K562 (cell line): ENCODE measurements around the gene PPP1R9A. TPM values are rescaled to one million over a fixed set of nuclear protein-coding genes. Genes with fewer than 3 reads are reported as not detected.

ENCODE experiments used
- ATAC-seq: fragments of 200-7000 bp; cut with Tn5 transposase; 3 replicates; pipeline ENCODE4 v1.9.1; 2020; ENCODE audit warnings: moderate library complexity
- BruUV-seq: library from RNA; stranded (reverse); fragments of 400-500 nt; replicated peaks from 2 replicates; lab custom pipeline; 2021; lab: Mats Ljungman, UMichigan
- CTCF ChIA-PET: fragments of 300-600 bp; formaldehyde crosslinking; extraction: SDS; loops from one replicate; lab custom pipeline; 2021; ENCODE audit warnings: low intra/inter-chr PET ratio; lab: Yijun Ruan, JAX
- POLR2A ChIA-PET: fragments of 300-600, 350-650 bp; sonication (Branson Sonifier 250); formaldehyde crosslinking; extraction: SDS; loops from one replicate; lab custom pipeline; 2021; ENCODE audit warnings: antibody characterized with exemption, inconsistent platforms; lab: Yijun Ruan, JAX
- DNase-seq, 4 experiments: peaks; one replicate each; pipeline versions ENCODE4 v3.0.0 to v3.0.0-alpha.2; 2011 to 2018; ENCODE audit warnings: low spot score in 3 of 4, mixed read lengths in 3 of 4; ENCODE audit errors: extremely low read depth in 1 of 4
- FAIRE-seq: peaks from 2 replicates; lab custom pipeline; 2011; peaks lifted over from hg19 to GRCh38; lab: Jason Lieb, UNC
- H2AFZ ChIP-seq: 2 replicates; pipeline ENCODE4 v1.6.0; 2011; ENCODE audit warnings: low read depth, low read length, control low read depth, inconsistent platforms
- H3K27ac ChIP-seq: fragments of 200-600 bp; 3 replicates; pipeline ENCODE4 v1.8.0; 2011; ENCODE audit warnings: low read depth, mild to moderate bottlenecking, control low read depth, inconsistent platforms, low read length, moderate library complexity, mixed read lengths; ENCODE audit errors: extremely low read depth
- H3K27me3 ChIP-seq, 2 experiments: fragments of 300-600 bp in 1 of 2; 2 replicates in 1 of 2; 3 replicates in 1 of 2; pipeline versions ENCODE4 v1.6.0 to v1.8.0; 2011; ENCODE audit warnings: inconsistent platforms in 2 of 2, low read length in 2 of 2, mild to moderate bottlenecking in 1 of 2, mixed read lengths in 1 of 2, moderate library complexity in 1 of 2; ENCODE audit not compliant: control insufficient read depth in 2 of 2, insufficient read depth in 2 of 2
- H3K36me3 ChIP-seq: fragments of 300-600 bp; 3 replicates; pipeline ENCODE4 v1.8.0; 2011; ENCODE audit warnings: mild to moderate bottlenecking, low read length, inconsistent platforms; ENCODE audit not compliant: control insufficient read depth, insufficient read depth
- H3K4me1 ChIP-seq, 2 experiments: fragments of 200-600 bp in 1 of 2; replicated peaks in 1 of 2; 2 replicates in 1 of 2; 3 replicates in 1 of 2; pipeline versions ENCODE4 v1.5.1 to v1.8.0; 2011; ENCODE audit warnings: inconsistent platforms in 2 of 2, low read length in 2 of 2, mild to moderate bottlenecking in 1 of 2, mixed read lengths in 1 of 2, moderate library complexity in 1 of 2; ENCODE audit not compliant: control insufficient read depth in 2 of 2, insufficient read depth in 2 of 2
- H3K4me2 ChIP-seq: 2 replicates; pipeline ENCODE4 v1.6.1; 2011; ENCODE audit warnings: low read length, control low read depth, inconsistent platforms, mixed read lengths; ENCODE audit not compliant: insufficient read depth
- H3K4me3 ChIP-seq: fragments of 200-600 bp; sonication (generic), shearing (Covaris generic); 2 replicates; pipeline ENCODE4 v1.5.1; 2016; ENCODE audit warnings: control low read depth, inconsistent platforms
- H3K79me2 ChIP-seq: fragments of 200-600 bp; 3 replicates; pipeline ENCODE4 v1.8.0; 2011; ENCODE audit warnings: low read length, inconsistent platforms; ENCODE audit not compliant: control insufficient read depth, insufficient read depth
- H3K9ac ChIP-seq, 2 experiments: 2 replicates each; pipeline versions ENCODE4 v1.6.0 to v1.6.1; 2011; ENCODE audit warnings: low read depth in 2 of 2, low read length in 2 of 2, control low read depth in 1 of 2, inconsistent platforms in 1 of 2, mild to moderate bottlenecking in 1 of 2, mixed read lengths in 1 of 2; ENCODE audit not compliant: insufficient read depth in 1 of 2
- H3K9me1 ChIP-seq: one replicate; pipeline ENCODE4 v1.6.0; 2011; ENCODE audit warnings: inconsistent platforms, mild to moderate bottlenecking, low read length, moderate library complexity; ENCODE audit not compliant: control insufficient read depth, insufficient read depth
- H3K9me3 ChIP-seq: replicated peaks from 2 replicates; pipeline ENCODE4 v1.5.1; 2011; ENCODE audit warnings: low read depth, low read length, inconsistent platforms; ENCODE audit not compliant: control insufficient read depth, insufficient read depth
- H4K20me1 ChIP-seq: replicated peaks from 2 replicates; pipeline ENCODE4 v1.6.1; 2011; ENCODE audit warnings: low read length, inconsistent platforms, mixed read lengths; ENCODE audit not compliant: control insufficient read depth, insufficient read depth
- ATF6 ChIP-seq: sonication (generic); formaldehyde crosslinking; IDR thresholded peaks from 2 replicates; pipeline ENCODE4 v1.4.0; 2020; ENCODE audit warnings: mild to moderate bottlenecking, missing genetic modification reagents
- HSF4 ChIP-seq: fragments of 250-450 bp; sonication (Bioruptor Pico); IDR thresholded peaks from 2 replicates; pipeline ENCODE4 v2.1.2; 2022; ENCODE audit warnings: mild to moderate bottlenecking, moderate library complexity, borderline replicate concordance
- KHSRP ChIP-seq: fragments of 450-650 bp; IDR thresholded peaks from 2 replicates; pipeline ENCODE4 v1.6.1; 2017
- MECOM ChIP-seq: fragments of 250-450 bp; sonication (Bioruptor Pico); IDR thresholded peaks from 2 replicates; pipeline ENCODE4 v1.8.0; 2022; ENCODE audit warnings: inconsistent platforms
- U2AF1 ChIP-seq: fragments of 200-400 bp; formaldehyde crosslinking; optimal IDR thresholded peaks from 2 replicates; pipeline ENCODE3; 2017; ENCODE audit warnings: mild to moderate bottlenecking, low read depth, low read length, moderate library complexity
- ZNF384 ChIP-seq: IDR thresholded peaks from 2 replicates; pipeline ENCODE4 v1.6.1; 2012; ENCODE audit warnings: low read depth, low read length, improper control_type of control experiment
- in situ Hi-C: fragments of 300-500 bp; cut with MboI; formaldehyde crosslinking; loops from 4 replicates; pipeline ENCODE4 v1.15.0; 2018; ENCODE audit warnings: inconsistent platforms, mixed read lengths
- intact Hi-C: fragments of 100-400 bp; cut with micrococcal nuclease; formaldehyde crosslinking; loops from 2 replicates; pipeline ENCODE4 v1.14.2; 2022
- polyA plus RNA-seq, 8 experiments: library from polyadenylated mRNA; depleted of rRNA in 4 of 8; stranded (reverse) in 5 of 8; unstranded in 3 of 8; fragments of >200 nt; fragmentation: Nextera tagmentation in 2 of 8; fragmentation: Illumina TruSeq in 1 of 8; extraction: Ambion mirVana in 2 of 8; extraction: Trizol in 1 of 8; gene quantifications; 2 replicates each; pipeline versions ENCODE4 v1.2.1 to v1.2.3, GENCODE V29; 2011 to 2014; ENCODE audit warnings: inconsistent platforms in 1 of 8, missing spikeins in 1 of 8
- total RNA-seq, 7 experiments: library from RNA; depleted of rRNA in 6 of 7; stranded (reverse); fragments of >200 nt in 6 of 7; fragmentation: Illumina TruSeq in 2 of 7; extraction: Trizol in 2 of 7; gene quantifications; 2 replicates each; pipeline versions ENCODE4 v1.2.1 to v1.2.3, GENCODE V29; 2011 to 2021; ENCODE audit warnings: low replicate concordance in 1 of 7

The PPP1R9A gene
- total and polyA plus RNA-seq, 9 of the 15 experiments (the other 6 are each of a cell fraction or from before 2014, with no cell fraction given): 0.24 TPM; not detected in 8

- Histone ChIP-seq H3K9me1 (no peaks in the 10 kb centered on the region), H3K27ac (no peak overlapping the region)
- CTCF ChIA-PET: no interaction called here
- TF ChIP-seq U2AF1 (no peak), MECOM (no peak), ATF6 (no peak), ZNF384 (no peak), HSF4 (CRISPR knock-in tag) (no peak), KHSRP (no peak)
- TF ChIP-seq, all 486 proteins: peak for 0
- Histone ChIP-seq H3K9me3 (no peaks in the 10 kb centered on the region; the same call in none of the 2 replicates), H3K36me3 (no peaks in the 10 kb centered on the region), H2AFZ (no peak overlapping the region), H3K27me3 (no peaks in the 10 kb centered on the region), H3K4me2 (no peak overlapping the region), H3K9ac (no peak overlapping the region), H4K20me1 (no peaks in the 10 kb centered on the region), H3K4me3 (no peak overlapping the region), H3K79me2 (no peaks in the 10 kb centered on the region), H3K4me1 (no peaks in the 10 kb centered on the region)
- no peak for DNase-seq
- POLR2A ChIA-PET: no interaction called here
- no TSS peak for BruUV-seq
- intact Hi-C loops: no loop called here
- no peak for ATAC-seq
- in situ Hi-C loops: no loop called here
- no peak for FAIRE-seq
These were observed 198.2 kb downstream of the PPP1R9A start for GRCh38 chr7:95105627-95106026.
